AML-193 (cell line): ENCODE results near the gene SOCS3.

ENCODE experiments used
- DNase-seq, 2 experiments: peaks; one replicate each; lab custom pipeline; 2025; lab: John Stamatoyannopoulos, UW

The SOCS3 gene, protein sequence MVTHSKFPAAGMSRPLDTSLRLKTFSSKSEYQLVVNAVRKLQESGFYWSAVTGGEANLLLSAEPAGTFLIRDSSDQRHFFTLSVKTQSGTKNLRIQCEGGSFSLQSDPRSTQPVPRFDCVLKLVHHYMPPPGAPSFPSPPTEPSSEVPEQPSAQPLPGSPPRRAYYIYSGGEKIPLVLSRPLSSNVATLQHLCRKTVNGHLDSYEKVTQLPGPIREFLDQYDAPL

DNA sequence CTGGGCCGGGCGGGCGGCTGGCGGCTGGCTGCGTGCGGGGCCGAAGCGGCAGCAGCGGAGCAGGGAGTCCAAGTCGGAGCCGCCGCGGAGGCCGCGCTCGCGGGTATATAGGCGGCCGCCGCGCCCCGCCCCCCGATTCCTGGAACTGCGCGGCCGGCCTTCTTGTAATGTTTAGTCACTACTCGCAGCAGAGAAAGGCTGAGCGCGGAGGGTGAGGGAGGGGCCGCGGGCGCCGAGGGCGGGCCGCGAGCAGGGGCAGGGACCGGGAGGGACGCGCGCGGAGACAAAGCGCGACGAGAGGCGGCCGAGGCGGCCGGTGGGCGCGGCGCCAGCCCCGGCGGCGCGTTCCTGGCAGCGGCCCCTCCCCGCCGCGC is at the start of gene SOCS3:
TSS of gene SOCS3 (minus strand) at position 81 of the 374 bp plus-strand sequence. CDS start 982 bp downstream, outside the sequence.
- DNase-seq: peak; percentile 92 to 93

DNA sequence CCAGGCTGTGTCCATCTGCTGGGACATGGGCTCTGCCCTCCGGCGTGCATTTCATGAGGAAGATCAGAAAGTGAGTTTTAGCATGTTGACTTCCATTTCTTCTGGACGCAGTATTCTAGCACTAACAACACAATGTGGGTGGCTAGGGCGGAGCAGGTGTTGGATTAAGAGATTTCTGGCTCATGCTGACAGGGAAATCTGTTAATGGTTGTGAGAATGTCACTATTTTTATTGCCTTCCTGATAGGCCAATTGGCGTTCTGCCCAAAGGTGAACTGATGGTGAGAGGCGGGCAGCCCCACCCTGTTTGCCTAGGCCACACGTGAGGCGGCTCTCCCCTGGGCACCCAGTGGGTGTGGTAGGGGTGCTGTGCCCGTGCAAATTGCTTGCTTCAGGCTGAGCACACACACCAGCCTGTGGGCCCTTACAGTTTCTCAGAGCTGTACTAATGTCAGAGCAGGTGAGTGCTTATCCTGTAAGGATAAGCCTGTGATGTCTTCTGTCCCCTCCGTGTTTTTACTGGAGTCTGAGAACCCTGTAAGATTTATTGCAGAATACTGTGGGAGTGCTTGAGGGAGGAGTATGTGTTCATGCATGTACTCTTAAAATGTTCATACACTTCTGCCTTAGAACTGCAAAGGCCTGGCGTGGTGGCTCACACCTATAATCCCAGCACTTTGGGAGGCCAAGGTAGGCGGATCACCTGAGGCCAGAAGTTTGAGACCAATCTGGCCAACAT is 49.5 kb upstream of the SOCS3 start:
- no peak for DNase-seq

DNA sequence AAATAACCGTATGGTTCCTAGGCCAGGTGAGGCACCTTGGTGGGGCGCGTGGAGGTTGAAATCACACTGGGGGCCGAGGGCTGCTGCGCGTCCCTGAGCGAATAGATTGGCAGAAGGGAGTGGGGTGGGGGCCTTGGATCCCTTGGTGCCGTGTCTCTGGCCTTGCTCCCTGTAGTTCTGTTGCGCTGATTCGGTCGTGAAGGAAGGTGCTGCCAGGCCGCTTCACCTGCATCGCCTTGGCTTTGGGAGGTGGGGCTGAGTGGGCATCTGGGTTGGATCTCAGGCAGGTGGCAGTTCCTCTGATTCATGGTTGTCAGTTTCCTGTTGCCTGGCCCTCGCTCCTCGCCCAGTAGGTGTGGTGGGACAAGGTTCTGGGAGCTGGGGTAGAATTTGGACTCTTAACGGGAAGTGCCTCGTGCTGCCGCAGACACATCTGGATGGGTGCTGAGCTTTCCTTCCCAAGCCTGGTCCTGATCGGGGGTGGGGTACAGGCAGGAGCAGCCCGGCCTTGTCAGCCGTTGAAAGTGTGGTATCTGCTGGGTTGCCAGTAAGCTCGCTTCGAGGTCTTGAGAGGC is 48.7 kb upstream of the SOCS3 start:
- DNase-seq: no peak

DNA sequence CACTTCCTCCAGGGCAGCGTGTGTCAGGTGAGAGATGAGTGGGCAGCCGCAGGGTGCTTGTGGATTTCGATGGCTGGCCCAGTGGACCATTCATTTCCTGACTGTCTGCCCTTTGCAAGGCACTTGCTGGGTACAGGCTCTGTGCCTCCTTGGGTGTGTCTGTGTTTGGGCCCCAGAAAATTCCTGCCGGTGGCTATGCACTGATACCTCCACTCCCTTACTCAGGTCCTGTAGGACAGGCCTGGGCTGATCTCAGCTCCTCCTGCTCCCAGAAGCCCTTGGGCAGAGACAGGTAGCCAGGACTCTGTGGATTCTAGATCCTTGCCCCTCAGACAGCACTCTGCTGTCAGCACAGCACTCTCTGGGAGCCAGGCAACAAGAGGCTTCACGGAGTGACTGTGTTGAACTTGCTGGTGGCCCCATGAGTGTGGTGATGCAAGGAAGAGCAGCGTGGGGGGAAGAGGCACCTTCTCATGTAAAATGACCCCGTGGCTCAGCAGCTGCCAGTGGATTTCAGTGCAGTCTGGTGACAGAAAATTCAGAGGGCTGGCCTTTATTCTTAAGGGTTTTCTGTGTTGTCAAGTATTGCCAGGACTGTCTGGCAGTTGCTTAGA is 47.6 kb upstream of the SOCS3 start:
- DNase-seq: no peak

DNA sequence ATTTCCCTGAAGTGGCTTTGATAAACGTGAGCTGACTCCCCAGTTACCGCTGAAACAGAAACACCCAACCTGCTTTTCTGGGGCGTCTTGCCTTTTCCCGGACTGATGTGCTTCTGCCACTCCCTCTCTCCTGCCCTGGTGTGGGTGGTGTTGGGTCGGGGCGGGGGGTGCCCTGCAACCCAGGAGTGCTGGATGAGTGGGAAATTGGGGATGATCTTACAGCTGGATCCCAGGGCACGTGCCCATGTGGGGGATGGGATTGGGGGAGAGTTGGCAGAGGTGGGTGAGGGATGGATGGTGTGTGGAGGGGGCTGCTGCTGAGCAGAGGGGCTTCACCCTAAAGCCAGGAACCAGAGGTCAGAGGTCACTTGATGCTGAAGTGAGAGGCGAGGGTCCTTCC is 47.0 kb upstream of the SOCS3 start:
- DNase-seq: no peak

DNA sequence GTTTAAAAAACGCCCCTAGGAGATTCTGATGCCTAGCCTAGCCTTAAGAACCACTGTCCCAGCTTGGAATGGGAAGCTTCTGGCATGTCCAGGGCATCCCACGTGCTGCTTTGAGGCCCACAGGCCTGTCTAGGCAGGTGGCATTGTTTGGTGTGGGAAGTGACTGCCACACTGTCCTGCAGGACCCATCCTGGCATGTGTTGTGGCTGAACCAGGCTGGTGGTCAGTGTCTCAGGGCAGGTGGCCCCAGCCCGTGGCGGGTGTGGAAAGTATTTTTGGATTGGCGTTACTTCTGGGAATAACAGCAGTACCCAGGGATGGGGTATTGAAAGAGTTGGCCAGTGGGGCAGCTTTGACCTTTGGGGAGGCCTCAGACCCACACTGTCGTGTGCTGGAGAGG is 46.5 kb upstream of the SOCS3 start:
- DNase-seq: no peak

DNA sequence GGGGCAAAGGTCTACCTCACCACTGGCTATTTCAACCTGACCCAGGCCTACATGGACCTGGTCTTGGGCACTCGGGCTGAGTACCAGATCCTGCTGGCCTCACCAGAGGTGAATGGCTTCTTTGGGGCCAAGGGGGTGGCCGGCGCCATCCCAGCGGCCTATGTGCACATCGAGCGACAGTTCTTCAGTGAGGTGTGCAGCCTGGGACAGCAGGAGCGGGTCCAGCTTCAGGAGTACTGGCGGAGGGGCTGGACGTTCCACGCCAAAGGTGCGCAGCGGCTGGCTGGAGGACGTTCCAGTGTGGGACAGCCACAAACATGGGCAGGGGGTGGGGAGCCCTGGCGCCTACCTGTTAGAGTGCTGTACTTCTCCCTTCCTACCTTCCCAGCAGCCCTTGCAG is 43.9 kb upstream of the SOCS3 start:
- no peak for DNase-seq

DNA sequence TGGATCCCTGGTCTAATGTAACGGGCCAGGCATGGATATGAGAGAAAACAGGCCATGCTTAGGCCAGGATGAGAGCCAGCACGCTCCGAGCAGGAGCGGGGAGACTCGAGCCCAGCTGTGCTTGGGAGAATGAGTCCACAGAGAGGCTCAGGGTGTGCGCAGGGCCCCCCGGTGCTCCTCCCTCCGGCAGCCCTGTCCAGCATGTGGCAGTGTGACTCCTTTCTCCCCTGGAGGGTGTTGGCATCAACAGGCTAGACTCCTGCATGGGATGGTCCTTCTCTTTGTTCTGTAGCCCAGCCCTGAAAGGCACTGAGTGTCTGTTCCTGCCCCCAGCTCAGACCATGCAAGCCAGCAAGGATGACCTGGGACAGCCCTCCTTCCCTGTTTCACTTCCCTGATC is 42.0 kb upstream of the SOCS3 start:
- DNase-seq: no peak

DNA sequence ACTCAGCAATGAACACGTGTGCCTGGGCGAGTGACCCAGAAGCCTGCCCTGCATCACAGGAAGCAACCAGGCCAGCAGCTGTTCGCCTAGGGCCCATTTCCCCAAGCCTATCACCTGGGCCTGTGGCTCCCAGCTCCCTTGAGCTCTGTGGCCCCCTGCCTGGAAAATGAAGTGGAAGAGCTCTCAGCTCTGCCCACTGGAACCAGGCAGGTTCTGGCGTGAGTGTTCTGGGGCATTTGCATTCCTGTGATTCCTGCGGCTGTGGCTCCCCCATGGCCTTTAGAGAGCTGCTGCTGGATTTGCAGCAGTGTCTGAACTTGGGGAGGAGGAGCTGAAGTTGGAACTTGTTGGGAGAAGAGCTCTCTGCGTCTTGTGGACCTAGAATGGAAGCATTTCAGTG is 41.4 kb upstream of the SOCS3 start:
- DNase-seq: no peak

DNA sequence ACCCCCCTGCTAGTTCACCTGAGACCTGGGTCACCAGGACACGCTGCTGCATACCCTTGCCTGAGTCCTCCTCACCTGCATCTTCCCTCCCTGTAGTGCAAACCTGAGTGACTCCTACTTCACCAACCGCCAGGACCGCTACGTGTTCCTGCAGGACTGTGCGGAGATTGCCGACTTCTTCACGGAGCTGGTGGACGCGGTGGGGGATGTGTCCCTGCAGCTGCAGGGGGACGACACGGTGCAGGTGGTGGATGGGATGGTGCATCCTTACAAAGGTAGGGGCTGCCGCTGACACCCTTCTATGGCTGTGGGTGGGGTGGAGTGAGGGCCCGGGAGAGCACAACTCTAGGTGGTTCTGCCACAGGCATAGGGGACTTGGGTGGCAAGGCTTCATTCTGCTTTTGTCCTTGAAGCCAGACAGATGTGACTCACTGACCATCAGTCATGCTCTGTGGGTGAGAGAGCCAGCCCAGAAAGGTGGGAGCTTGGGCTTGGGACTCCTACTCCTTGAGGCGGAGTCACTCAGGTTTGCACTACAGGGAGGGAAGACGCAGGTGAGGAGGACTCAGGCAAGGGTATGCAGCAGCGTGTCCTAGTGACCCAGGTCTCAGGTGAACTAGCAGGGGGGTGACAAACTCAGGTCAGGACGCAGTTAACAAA is 40.8 kb upstream of the SOCS3 start:
- DNase-seq: no peak

DNA sequence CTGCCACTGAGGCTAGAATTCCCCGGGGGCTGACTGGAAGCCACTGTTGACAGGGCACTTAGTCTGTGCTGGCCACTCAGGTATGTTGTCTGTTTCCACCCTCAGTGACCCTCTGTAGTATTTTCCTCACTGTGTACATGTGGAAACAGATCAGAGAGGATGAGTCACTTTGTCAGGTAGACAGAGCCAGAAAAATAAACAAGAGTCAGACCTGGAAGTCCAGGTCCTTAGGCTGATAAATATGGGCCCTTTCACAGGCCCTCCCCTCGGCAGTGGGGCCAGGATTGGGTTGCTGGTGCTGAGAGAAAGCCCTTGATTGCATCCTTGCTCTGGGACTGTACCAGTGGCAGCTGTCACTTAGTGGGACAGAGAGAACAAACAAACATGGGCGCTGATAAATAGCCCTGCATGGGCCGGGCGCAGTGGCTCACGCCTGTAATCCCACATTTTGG is 39.8 kb upstream of the SOCS3 start:
- no peak for DNase-seq

DNA sequence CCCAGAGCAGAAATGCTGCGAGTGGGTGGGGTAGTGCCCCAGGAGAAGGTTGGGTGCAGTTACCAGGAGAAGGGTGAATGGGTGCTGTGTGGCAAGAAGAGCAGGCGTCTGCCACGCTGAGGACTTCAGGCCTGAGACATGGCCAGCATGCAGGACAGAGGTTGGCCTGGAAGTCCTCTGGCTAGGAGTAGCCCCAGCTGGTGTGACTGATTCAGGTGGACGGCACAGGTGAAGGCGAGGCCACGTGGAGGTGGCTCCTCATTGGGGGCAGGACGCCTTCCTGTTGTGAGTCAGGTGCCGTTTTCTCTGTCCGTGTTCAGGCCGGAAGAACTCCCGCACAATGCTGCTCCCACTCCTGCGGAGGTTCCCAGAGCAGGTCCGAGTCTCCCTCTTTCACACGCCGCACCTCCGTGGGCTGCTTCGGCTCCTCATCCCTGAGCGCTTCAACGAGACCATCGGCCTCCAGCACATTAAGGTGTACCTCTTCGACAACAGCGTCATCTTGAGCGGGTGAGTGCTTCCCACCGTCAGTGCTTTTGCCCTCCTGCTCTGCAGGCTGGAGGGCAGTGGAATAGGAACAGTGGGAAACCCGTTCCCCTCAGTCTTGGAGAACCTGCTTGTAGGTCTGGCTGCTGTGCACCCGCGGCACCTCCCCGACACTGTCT is 39.3 kb upstream of the SOCS3 start:
- no peak for DNase-seq

DNA sequence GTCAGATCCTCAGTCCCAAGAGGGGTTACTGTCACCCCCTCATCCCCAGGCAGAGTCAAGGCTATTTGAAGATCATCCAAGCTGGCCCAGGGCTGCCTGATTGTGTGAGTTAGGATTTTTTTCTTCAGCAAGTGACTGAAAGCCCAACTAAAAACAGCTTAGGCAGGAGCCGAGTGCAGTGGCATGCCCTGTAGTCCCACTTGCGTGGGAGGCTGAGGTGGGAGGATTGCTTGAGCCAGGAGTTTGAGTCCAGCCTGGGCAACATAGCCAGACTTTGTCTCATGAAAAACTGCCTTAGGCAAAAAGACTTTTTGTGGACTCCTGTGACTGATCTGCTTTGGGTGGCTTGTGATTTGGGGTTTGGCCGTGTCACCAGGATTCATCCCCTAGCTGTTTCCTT is 38.5 kb upstream of the SOCS3 start:
- no peak for DNase-seq

DNA sequence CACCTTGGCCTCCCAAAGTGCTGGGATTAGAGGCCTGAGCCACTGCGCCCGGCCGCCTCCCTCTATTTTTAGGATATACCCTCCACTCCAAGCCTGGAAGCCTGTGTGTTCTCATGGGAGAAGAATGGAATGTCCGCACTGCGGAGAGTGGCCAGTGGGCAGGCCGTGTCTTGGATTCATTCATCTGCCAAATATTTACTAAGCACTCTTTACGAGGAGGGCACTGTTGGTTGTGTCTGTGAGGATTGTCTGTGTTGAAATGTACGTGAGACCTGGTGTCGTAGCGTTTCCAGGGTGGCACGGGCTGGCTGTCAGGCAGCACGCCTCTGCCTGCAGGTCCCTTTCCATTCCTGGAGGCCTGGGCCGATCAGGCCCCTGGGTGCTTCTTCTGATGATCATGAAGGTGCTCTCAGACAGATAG is 37.8 kb upstream of the SOCS3 start:
- no peak for DNase-seq

DNA sequence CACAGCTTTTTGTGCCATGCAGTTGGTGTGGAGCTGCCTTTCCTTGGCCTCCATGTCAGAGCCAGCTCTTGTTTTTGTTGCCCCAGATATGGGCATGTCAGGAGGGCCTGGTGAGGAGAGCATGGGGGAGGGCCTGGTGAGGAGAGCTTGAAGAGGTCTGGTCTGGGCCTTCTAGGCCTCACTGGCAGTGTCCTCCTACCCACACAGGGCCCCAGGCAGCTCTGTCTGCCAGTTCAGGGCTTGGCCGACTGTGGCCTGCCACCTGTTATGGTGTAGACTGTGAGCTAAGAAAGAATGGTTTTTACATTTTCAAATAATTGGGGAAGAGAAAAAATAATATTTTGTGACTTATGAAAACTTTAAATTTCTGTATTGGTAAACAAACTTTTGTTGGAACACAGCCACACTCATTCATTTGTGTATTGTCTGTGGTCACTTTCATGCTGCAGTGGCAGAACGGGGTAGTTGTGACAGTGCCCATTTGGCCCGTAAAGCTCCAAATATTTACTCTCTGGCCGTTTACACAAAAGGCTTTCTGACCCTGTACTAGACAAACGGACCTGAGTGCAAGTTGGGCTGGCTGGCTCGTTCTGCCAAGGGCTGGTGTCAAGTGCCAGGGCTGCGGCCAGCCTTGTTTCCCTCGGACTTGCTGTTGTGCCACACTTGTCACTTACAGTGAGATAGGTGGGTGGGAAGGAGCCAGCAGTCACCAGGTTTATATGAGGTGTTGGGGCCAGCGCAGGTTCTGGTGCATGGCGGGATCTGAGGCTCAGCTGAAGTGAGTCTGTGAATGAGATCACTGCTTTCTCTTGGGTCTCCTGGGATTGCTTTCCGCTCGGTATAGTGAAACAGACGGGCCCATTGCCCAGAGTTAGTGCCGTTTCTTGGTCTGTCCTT is 36.8 kb upstream of the SOCS3 start:
- no peak for DNase-seq

DNA sequence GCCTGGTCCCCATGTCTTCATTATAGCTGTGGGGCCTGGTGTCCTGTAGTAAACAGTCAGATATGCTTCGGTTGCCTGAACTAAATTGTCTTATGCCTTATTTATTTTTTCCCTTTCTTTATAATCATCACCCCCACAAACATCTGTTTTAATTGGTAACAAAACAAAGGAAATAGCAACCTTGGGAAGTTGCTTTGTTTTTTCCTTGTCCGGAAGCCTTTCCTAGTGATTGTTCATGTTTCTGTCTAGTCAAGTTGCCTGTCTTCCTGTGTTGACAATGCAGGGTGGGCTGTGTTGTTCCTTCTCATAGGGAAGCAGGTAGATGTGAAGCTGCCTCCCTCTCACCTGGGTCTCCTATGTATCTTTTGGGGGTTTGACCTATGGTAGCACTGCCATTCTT is 35.3 kb upstream of the SOCS3 start:
- DNase-seq: no peak

DNA sequence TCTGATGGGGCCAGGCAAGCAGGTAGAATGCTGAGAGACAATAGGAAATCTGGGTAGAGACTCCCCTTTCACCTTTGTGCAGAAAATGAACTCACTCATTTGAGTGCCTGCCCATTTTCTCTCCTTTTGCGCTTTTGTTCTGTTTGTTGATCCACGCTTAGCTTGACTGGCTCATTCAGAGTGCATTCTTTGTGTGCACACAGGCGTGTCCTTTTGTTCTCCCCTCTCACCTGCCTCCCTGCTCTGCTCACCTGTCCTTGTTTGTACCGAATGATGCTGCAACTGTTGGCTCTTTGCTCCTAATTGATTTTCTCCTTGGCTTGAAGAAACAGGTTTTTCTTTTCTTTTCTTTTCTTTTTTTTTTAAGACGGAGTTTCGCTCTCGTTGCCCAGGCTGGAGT is 34.3 kb upstream of the SOCS3 start:
- DNase-seq: no peak

DNA sequence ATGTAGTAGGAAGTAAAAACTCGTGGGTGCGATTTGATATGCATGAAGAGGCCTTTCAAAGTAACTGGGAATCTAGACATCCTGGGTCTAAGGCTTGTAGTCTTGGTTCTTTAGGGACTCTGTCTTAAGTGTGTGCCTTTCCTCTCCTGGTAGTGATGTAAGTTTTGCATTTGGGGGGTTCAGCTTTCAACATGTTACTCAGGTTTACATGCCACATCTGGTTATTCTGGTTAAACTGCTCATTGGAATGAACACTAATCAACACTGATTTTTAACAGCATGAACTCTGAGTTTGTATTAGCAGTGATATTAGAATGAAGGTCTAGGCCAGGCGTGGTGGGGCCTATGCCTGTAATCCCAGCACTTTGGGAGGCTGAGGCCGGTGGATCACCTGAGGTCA is 33.7 kb upstream of the SOCS3 start:
- DNase-seq: no peak

DNA sequence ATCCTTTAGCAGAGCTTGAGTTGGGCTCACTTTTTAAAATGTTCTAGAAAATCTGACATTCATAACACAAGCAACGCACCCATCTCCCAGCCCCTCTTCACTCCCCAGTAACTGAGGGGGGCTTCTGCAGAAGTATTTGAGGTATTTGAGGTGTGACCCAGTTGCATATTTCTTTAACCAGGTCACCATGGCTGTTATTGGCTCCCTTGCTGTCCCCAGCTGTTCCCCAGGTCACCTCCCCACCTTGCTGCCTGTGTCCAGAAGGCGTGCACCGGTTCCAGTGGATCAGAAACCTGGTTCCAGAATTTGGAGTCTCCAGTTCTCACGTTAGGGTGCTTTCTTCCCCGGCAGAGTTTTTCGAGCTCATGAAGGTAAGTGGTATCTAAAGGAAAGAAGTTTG is 32.4 kb upstream of the SOCS3 start:
- no peak for DNase-seq

DNA sequence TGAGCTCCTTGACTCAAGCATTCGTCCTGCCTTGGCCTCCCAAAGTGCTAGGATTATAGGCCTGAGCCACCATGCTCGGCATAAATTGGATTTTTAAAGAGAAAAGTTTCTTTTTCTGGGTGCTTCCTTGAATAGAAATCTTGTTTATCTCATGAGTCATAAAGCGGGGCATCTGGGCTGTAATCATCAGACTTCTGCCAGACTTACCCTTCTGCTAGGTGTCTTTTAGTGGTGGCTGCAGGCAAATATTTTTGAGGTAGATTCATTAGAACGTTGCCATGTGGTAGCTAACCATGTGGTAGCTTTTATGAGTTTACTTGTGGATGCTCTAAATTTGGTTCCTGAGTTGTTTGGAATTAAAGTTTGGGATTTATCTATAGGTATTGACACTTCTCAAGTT is 32.0 kb upstream of the SOCS3 start:
- DNase-seq: no peak

DNA sequence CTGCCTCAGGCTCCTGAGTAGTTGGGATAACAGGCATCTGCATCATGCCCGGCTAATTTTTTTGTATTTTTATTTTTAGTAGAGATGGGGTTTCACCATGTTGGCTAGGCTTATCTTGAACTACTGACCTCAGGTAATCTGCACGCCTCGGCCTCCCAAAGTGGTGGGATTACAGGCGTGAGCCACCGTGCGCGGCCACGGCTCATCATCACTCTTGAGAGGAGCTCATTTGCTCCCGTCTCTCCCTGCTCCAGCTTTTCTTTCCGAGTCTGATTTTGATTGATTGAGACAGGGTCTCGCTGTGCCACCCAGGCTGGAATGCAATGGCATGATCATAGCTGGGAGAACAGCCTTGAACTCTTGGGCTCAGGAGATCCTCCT is 31.2 kb upstream of the SOCS3 start:
- DNase-seq: no peak
